Suprapubic skin (tissue), 4 donors: ENCODE data around the gene MPHOSPH8.
"Not testable (repeated sequence)": the region's sequence is repeated elsewhere in the genome, so short reads cannot be mapped to it uniquely, and the experiment has no call there.

Experiments
- EP300 ChIP-seq: sonication (generic); formaldehyde crosslinking; IDR thresholded peaks from one replicate; pipeline ENCODE4 v1.6.1; 2017; ENCODE audit warnings: antibody characterized with exemption
- POLR2A ChIP-seq, 2 donors: fragments of 450-650 bp; IDR thresholded peaks; one replicate each; pipeline ENCODE4 v1.6.1; 2017; ENCODE audit warnings: antibody characterized with exemption in 2 of 2, mild to moderate bottlenecking in 2 of 2, moderate library complexity in 2 of 2
- POLR2AphosphoS5 ChIP-seq, 3 donors: sonication (generic); formaldehyde crosslinking; IDR thresholded peaks; one replicate each; pipeline ENCODE4 v1.6.1; 2017; ENCODE audit warnings: antibody characterized with exemption in 3 of 3
- TF ChIP-seq, protein P1 (sequence below), 2 donors: fragments of 200-600 bp in 1 of 2; fragments of 450-650 bp in 1 of 2; sonication (generic) in 1 of 2; IDR thresholded peaks; one replicate each; pipeline ENCODE4 v1.5.1; 2016 to 2019; ENCODE audit warnings: antibody characterized with exemption in 2 of 2, mild to moderate bottlenecking in 1 of 2, moderate library complexity in 1 of 2

GRCh38 chr13:19701619-19702018, 68.2 kb downstream of the MPHOSPH8 start:
- TF ChIP-seq, protein P1, sequence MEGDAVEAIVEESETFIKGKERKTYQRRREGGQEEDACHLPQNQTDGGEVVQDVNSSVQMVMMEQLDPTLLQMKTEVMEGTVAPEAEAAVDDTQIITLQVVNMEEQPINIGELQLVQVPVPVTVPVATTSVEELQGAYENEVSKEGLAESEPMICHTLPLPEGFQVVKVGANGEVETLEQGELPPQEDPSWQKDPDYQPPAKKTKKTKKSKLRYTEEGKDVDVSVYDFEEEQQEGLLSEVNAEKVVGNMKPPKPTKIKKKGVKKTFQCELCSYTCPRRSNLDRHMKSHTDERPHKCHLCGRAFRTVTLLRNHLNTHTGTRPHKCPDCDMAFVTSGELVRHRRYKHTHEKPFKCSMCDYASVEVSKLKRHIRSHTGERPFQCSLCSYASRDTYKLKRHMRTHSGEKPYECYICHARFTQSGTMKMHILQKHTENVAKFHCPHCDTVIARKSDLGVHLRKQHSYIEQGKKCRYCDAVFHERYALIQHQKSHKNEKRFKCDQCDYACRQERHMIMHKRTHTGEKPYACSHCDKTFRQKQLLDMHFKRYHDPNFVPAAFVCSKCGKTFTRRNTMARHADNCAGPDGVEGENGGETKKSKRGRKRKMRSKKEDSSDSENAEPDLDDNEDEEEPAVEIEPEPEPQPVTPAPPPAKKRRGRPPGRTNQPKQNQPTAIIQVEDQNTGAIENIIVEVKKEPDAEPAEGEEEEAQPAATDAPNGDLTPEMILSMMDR (IDR thresholded peaks at IDR 0.05) = not testable (repeated sequence)
- TF ChIP-seq POLR2A (IDR thresholded peaks at IDR 0.05); EP300; POLR2AphosphoS5 (IDR thresholded peaks at IDR 0.05): not testable (repeated sequence)
